ENCODE data around the gene PDCD6IP.

Gene PDCD6IP

DNA sequence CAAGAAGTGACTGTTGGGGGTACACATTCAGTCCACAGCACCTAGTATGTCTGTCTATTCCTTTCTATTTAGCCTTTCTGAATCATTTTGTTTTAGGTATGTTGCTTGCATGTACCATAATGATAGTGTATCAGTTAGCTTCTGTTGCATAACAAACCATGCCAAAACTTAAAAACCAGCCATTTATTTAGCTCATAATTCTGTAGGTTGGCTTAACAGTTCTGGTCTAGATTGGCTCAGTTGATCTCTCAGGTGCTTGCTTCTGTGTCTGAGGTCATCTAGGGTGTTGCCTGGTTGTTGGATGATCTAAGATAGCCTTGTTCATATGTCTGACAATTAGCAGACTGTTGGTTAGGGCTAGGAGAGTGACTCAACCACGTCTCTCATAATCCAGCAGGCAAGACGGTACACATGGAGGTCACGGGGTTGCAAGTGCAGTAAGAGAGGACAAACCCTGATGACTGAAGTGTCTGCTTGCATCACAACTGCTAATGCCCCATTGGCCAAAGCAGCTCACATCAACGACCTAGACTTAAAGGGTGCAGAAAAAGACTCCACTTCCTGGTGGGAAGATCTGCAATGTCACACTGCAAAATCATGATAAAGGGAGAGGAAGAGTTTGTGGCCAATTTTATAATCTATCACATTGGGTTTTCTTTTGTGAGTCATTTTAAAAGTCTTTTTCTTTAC, 6.8 kb upstream of the PDCD6IP start:
- 0 out of 2 replicates have a peak, but pooled peaks cover 4% of the 10 kb centered on the region for H3K27me3 ChIP-seq (ENCODE audit: control insufficient read depth, low read length)
- H3K4me3 ChIP-seq (ENCODE audit: low read length) = no peak overlapping the region
- no peaks in the 10 kb centered on the region for H3K36me3 ChIP-seq (ENCODE audit: control insufficient read depth, low read length)
- no peaks in the 10 kb centered on the region for H3K79me2 ChIP-seq (ENCODE audit: control insufficient read depth, low read length)
- H3K4me1 ChIP-seq (ENCODE audit: control insufficient read depth, low read length) = peaks cover 13% of the 10 kb centered on the region
- no peaks in the 10 kb centered on the region for H4K20me1 ChIP-seq (ENCODE audit: control insufficient read depth, insufficient read depth, low read depth, low read length)
- H3K9me3 ChIP-seq (ENCODE audit: control insufficient read depth, insufficient read depth, low read length) = no peaks in the 10 kb centered on the region
- no peak overlapping the region; the same call in 1 of the 2 replicates for H3K4me2 ChIP-seq (ENCODE audit: low read length)
- no peak overlapping the region for H3K27ac ChIP-seq (ENCODE audit: low read depth, low read length)
- TF ChIP-seq CTCF (IDR thresholded peaks at IDR 0.05; ENCODE audit: low read depth, low read length, poor library complexity, severe bottlenecking) = no peak
- TF ChIP-seq EZH2phosphoT487 (IDR thresholded peaks at IDR 0.05; ENCODE audit: borderline replicate concordance, low read length) = no peak
- no peaks in the 10 kb centered on the region for H3K9me2 ChIP-seq (replicated peaks; ENCODE audit: control insufficient read depth, low read length)
- no peaks in the 10 kb centered on the region for H3F3A ChIP-seq (ENCODE audit: control insufficient read depth, insufficient read depth)

DNA sequence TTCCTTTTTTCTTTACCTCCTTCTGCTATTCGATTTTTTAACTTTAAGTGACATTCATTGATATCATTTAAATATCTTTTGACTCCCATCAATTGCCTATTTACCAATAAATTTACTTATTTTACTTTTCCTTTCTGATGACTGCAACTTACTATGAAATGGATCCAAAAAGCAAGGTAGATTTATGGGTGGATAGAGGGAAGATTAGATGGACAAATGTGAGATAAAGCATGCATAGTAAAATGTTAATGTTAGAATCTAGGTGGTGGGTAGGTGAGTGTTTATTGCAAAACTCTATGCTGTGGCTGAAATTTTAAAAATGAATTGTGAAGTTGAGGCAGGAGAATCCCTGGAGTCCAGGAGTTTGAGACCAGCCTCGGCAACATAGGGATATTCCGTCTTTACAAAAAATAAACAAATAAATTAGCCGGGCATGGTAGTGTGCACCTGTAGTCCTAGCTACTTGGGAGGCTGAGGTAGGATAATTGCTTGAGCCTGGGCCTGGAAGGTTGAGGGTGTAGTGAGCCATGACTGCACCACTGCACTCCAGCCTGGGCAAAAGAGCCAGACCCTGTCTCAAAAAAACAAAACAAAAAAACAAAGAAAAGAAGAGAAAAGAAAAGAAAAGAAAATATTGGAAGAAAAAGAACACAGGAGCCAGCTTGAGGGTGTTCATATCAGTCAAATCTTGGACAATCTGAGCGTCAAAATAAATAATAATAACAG, 6.1 kb upstream of the PDCD6IP start:
- Histone ChIP-seq H3K4me3 (ENCODE audit: low read length) (no peak overlapping the region), H3K9me2 (replicated peaks; ENCODE audit: control insufficient read depth, low read length) (no peaks in the 10 kb centered on the region), H3F3A (ENCODE audit: control insufficient read depth, insufficient read depth) (no peaks in the 10 kb centered on the region), H3K79me2 (ENCODE audit: control insufficient read depth, low read length) (no peaks in the 10 kb centered on the region), H3K36me3 (ENCODE audit: control insufficient read depth, low read length) (no peaks in the 10 kb centered on the region), H3K9me3 (ENCODE audit: control insufficient read depth, insufficient read depth, low read length) (no peaks in the 10 kb centered on the region), H3K4me2 (ENCODE audit: low read length) (no peak overlapping the region), H3K4me1 (ENCODE audit: control insufficient read depth, low read length) (peaks cover 13% of the 10 kb centered on the region), H3K27me3 (ENCODE audit: control insufficient read depth, low read length) (0 out of 2 replicates have a peak, but pooled peaks cover 4% of the 10 kb centered on the region), H4K20me1 (ENCODE audit: control insufficient read depth, insufficient read depth, low read depth, low read length) (no peaks in the 10 kb centered on the region), H3K27ac (ENCODE audit: low read depth, low read length) (no peak overlapping the region)
- TF ChIP-seq EZH2phosphoT487 (IDR thresholded peaks at IDR 0.05; ENCODE audit: borderline replicate concordance, low read length) (no peak), CTCF (IDR thresholded peaks at IDR 0.05; ENCODE audit: low read depth, low read length, poor library complexity, severe bottlenecking) (no peak)

GRCh38 chr3:33795131-33795530, 3.3 kb upstream of the PDCD6IP start:
- H3K79me2 ChIP-seq (ENCODE audit: control insufficient read depth, low read length) = peaks cover 17% of the 10 kb centered on the region
- no peak overlapping the region for H3K4me3 ChIP-seq (ENCODE audit: low read length)
- peaks cover 7% of the 10 kb centered on the region for H3K36me3 ChIP-seq (ENCODE audit: control insufficient read depth, low read length)
- H3K9me2 ChIP-seq (replicated peaks; ENCODE audit: control insufficient read depth, low read length) = no peaks in the 10 kb centered on the region
- no peaks in the 10 kb centered on the region for H3F3A ChIP-seq (ENCODE audit: control insufficient read depth, insufficient read depth)
- no peaks in the 10 kb centered on the region for H3K9me3 ChIP-seq (ENCODE audit: control insufficient read depth, insufficient read depth, low read length)
- H3K4me1 ChIP-seq (ENCODE audit: control insufficient read depth, low read length) = peaks cover 29% of the 10 kb centered on the region
- H3K27ac ChIP-seq (ENCODE audit: low read depth, low read length) = no peak overlapping the region
- H4K20me1 ChIP-seq (ENCODE audit: control insufficient read depth, insufficient read depth, low read depth, low read length) = no peaks in the 10 kb centered on the region
- TF ChIP-seq CTCF (IDR thresholded peaks at IDR 0.05; ENCODE audit: low read depth, low read length, poor library complexity, severe bottlenecking) = no peak
- TF ChIP-seq EZH2phosphoT487 (IDR thresholded peaks at IDR 0.05; ENCODE audit: borderline replicate concordance, low read length) = no peak
- H3K4me2 ChIP-seq (ENCODE audit: low read length) = no peak overlapping the region
- H3K27me3 ChIP-seq (ENCODE audit: control insufficient read depth, low read length) = no peaks in the 10 kb centered on the region

Measured in DOHH2 (cell line).